ENCODE results near the gene ZNF594.
"Not testable (repeated sequence)": the region's sequence is repeated elsewhere in the genome, so short reads cannot be mapped to it uniquely, and the experiment has no call there.

Gene ZNF594

GRCh38 chr17:5136580-5137412, 54.9 kb downstream of the ZNF594 start:
- DNase-seq (ENCODE audit: low read depth, low spot score), result not testable (repeated sequence)

GRCh38 chr17:5135726-5136579, 55.7 kb downstream of the ZNF594 start:
- DNase-seq (ENCODE audit: low read depth, low spot score), result no peak

GRCh38 chr17:5135131-5135712, 56.4 kb downstream of the ZNF594 start:
- DNase-seq (ENCODE audit: low read depth, low spot score), result not testable (repeated sequence)

- not testable (repeated sequence) for DNase-seq (ENCODE audit: low read depth, low spot score)
Observed at GRCh38 chr17:5134571-5134970, 57.1 kb downstream of the ZNF594 start.

GRCh38 chr17:5133961-5134360, 57.7 kb downstream of the ZNF594 start:
- not testable (repeated sequence) for DNase-seq (ENCODE audit: low read depth, low spot score)

GRCh38 chr17:5133311-5133710, 58.4 kb downstream of the ZNF594 start:
- DNase-seq (ENCODE audit: low read depth, low spot score), result no peak

- DNase-seq (ENCODE audit: low read depth, low spot score), result not testable (repeated sequence)
Observed at GRCh38 chr17:5132503-5133225, 59.0 kb downstream of the ZNF594 start.

GRCh38 chr17:5131799-5132502, 59.7 kb downstream of the ZNF594 start:
- not testable (repeated sequence) for DNase-seq (ENCODE audit: low read depth, low spot score)

GRCh38 chr17:5131146-5131715, 60.4 kb downstream of the ZNF594 start:
- no peak for DNase-seq (ENCODE audit: low read depth, low spot score)

- not testable (repeated sequence) for DNase-seq (ENCODE audit: low read depth, low spot score)
Observed at GRCh38 chr17:5130687-5131086, 61.0 kb downstream of the ZNF594 start.

GRCh38 chr17:5130261-5130660, 61.4 kb downstream of the ZNF594 start:
- not testable (repeated sequence) for DNase-seq (ENCODE audit: low read depth, low spot score)

- not testable (repeated sequence) for DNase-seq (ENCODE audit: low read depth, low spot score)
Observed at GRCh38 chr17:5129770-5130169, 61.9 kb downstream of the ZNF594 start.
